GM12801 (cell line): ENCODE measurements around the gene SPTBN1.

ENCODE experiments used
- CTCF ChIP-seq: IDR thresholded peaks from one replicate; pipeline ENCODE4 v1.5.1; 2011; ENCODE audit warnings: control low read depth; ENCODE audit not compliant: insufficient read length; ENCODE audit errors: extremely low read depth

SPTBN1 gene

GRCh38 chr2:54471221-54471711 lies 15.1 kb downstream of the SPTBN1 start:
- no peak for TF ChIP-seq CTCF

- TF ChIP-seq CTCF = no peak
These were observed 17.7 kb downstream of the SPTBN1 start for GRCh38 chr2:54473851-54474250.

- no peak for TF ChIP-seq CTCF
These were observed 19.2 kb downstream of the SPTBN1 start for GRCh38 chr2:54475285-54475684.

GRCh38 chr2:54475919-54476318 lies 19.8 kb downstream of the SPTBN1 start:
- no peak for TF ChIP-seq CTCF

- no peak for TF ChIP-seq CTCF
These were observed 20.7 kb downstream of the SPTBN1 start for GRCh38 chr2:54476852-54477251.

- TF ChIP-seq CTCF = no peak
These were observed 21.8 kb downstream of the SPTBN1 start for GRCh38 chr2:54477896-54478295.

GRCh38 chr2:54478899-54479298 lies 22.8 kb downstream of the SPTBN1 start:
- TF ChIP-seq CTCF = no peak

GRCh38 chr2:54479424-54479823 lies 23.3 kb downstream of the SPTBN1 start:
- TF ChIP-seq CTCF = no peak
